Fibroblast of lung (primary cell): ENCODE results near the gene SENP3.

ENCODE experiments used
- EZH2 ChIP-seq: IDR thresholded peaks from 2 replicates; pipeline ENCODE4 v1.5.1; 2012; ENCODE audit warnings: low read length, control low read depth, mild to moderate bottlenecking; ENCODE audit errors: missing control alignments
- TF ChIP-seq, protein P1 (sequence below), 2 donors: IDR thresholded peaks in 1 of 2; conservative IDR thresholded peaks in 1 of 2; 1 replicate in 1 of 2; 2 replicates in 1 of 2; pipeline ENCODE4 v1.5.1; 2011 to 2012; ENCODE audit warnings: low read length in 2 of 2, control low read depth in 1 of 2, inconsistent platforms in 1 of 2, low read depth in 1 of 2, mild to moderate bottlenecking in 1 of 2

DNA sequence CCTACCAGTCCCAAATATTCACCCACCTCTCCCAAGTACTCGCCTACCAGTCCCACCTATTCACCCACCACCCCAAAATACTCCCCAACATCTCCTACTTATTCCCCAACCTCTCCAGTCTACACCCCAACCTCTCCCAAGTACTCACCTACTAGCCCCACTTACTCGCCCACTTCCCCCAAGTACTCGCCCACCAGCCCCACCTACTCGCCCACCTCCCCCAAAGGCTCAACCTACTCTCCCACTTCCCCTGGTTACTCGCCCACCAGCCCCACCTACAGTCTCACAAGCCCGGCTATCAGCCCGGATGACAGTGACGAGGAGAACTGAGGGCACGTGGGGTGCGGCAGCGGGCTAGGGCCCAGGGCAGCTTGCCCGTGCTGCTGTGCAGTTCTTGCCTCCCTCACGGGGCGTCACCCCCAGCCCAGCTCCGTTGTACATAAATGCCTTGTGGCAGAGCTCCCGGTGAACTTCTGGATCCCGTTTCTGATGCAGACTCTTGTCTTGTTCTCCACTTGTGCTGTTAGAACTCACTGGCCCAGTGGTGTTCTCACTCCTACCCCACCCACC, 47.8 kb upstream of the SENP3 start:
- TF ChIP-seq, protein P1, sequence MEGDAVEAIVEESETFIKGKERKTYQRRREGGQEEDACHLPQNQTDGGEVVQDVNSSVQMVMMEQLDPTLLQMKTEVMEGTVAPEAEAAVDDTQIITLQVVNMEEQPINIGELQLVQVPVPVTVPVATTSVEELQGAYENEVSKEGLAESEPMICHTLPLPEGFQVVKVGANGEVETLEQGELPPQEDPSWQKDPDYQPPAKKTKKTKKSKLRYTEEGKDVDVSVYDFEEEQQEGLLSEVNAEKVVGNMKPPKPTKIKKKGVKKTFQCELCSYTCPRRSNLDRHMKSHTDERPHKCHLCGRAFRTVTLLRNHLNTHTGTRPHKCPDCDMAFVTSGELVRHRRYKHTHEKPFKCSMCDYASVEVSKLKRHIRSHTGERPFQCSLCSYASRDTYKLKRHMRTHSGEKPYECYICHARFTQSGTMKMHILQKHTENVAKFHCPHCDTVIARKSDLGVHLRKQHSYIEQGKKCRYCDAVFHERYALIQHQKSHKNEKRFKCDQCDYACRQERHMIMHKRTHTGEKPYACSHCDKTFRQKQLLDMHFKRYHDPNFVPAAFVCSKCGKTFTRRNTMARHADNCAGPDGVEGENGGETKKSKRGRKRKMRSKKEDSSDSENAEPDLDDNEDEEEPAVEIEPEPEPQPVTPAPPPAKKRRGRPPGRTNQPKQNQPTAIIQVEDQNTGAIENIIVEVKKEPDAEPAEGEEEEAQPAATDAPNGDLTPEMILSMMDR (conservative IDR thresholded peaks at IDR 0.05 in 1 of 2, IDR thresholded peaks at IDR 0.05 in 1 of 2; ENCODE audit: low read depth in 1 of 2, low read length in 2 of 2) = no peak
- no peak for TF ChIP-seq EZH2
